HG03045 (cell line): ENCODE results near the gene TMEM231.
"Not testable (repeated sequence)": the region's sequence is repeated elsewhere in the genome, so short reads cannot be mapped to it uniquely, and the experiment has no call there.

ENCODE experiments used
- ATAC-seq: cut with Tn5 transposase; IDR thresholded peaks from one replicate; pipeline ENCODE4 v1.9.1; 2021; ENCODE audit warnings: mild to moderate bottlenecking, moderate library complexity; ENCODE audit not compliant: unreplicated experiment

TMEM231 gene

GRCh38 chr16:75567911-75568310, 11.9 kb upstream of the TMEM231 start:
- ATAC-seq = no peak

- ATAC-seq = peak; percentile 11
These were observed 10.8 kb upstream of the TMEM231 start for GRCh38 chr16:75566758-75567255.

- ATAC-seq = peak; percentile 79
These were observed 10.1 kb upstream of the TMEM231 start, which contains the start of gene GABARAPL2 for GRCh38 chr16:75566040-75566757. Gene GABARAPL2 (plus strand): TSS chr16:75566379. CDS start chr16:75566487, 108 bp downstream.

- peak; percentile 4 for ATAC-seq
These were observed 9.6 kb upstream of the TMEM231 start for GRCh38 chr16:75565640-75566039.

DNA sequence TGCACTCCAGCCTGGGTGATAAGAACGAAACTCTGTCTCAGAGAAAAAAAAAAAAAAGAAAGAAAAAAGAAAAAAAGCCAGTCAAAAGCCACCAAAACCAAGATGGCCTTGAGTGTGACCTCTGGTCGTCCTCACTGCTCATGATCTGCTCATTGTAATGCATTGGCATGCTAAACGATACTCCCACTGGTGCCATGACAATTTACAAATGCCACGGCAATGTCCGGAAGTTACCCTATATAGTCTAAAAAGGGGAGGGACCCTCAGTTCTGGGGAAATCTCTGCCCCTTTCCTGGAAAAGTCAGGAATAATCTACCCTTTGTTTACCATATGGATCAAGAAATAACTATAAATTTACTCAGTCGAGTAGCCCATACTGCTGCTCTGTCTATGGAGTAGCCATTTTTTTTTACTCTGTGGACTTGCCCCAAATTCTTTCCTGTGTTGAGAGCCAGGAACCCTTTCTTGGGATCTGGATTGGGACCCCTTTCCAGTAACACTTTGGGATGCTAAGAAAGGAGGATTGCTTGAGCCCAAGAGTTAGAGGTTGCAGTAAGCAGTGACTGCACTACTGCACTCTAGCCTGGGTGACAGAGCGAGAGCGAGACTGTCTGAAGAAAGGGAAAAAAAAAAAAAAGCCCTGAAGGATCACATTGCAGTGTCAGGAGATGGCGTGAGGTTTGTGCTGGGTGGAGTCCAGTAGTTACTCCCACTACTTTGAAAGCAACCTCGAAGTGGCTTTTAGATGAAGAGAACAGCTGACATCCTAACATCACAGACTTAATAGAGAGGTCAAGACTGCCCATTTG, 3.7 kb upstream of the TMEM231 start:
- ATAC-seq = no peak

DNA sequence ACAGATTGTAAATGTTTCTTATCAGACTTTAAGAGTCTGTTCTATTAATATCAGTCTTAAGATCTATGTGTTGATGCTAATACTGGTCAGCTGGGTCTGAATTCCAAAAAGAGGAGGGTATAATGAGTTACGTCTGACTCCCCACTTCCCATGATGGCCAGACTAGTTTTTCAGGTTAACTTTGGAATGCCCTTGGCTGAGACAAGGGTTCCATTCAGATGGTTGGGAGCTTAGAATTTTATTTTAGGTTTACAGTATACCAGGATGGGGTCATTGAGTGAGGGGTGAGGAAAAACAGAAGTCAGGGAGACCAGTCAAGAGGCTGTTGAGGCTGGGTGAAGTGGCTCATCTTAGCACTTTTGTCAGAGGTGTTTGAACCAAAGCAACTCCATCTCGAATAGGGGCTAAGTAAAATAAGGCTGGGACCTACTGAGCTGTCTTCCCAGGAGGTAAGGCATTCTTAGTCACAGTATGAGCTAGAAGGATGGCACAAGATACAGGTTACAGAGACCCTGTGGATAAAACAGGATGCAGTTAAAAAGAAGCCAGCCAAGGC, 2.9 kb upstream of the TMEM231 start:
- no peak for ATAC-seq

DNA sequence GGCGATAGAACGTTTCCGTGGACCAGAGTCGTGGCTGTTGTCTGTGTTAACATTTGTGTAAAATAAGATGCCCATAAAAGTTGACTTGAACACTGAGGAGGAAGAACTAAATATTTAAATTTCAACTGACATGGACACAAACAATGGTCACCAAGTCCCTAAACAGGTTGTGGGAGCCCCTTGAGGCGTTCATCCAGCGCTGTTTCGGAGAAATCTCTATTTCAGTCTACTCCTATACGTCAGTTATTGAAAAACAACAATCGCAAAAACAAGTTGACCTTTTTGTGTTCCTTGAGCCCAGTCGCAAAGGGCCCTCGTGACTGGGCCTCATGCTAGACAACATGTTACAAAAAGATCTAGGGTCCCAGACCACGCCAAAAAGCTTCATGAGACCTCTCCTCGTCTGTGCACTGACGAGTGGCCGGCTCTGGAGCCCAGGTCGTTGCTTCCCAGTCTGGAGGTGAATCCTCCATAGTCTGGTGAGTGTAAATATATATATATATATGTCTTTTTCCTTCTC, 439 bp upstream of the TMEM231 start:
- no peak for ATAC-seq

GRCh38 chr16:75555213-75555706, 792 bp downstream of the TMEM231 start:
- ATAC-seq = peak; percentile 17

DNA sequence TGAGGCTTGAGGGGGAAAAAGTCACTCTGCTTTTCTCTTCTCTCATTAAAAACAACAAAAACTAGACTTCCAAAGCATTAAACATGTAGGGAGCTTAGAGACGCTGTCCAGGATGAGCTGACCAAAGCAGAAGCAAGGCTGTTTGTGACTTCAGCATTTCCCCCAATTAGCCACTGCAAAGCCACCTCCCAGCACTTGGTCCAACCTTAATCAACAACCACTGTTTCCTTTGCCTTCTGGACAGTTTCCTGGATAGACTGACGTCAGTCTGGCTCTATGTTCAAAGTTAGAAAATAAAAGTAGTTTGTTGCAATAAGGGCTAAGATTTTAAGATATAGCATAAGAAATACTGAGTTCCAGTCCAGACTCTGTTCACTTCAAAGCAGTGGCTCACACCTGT, 3.1 kb downstream of the TMEM231 start:
- no peak for ATAC-seq

GRCh38 chr16:75550211-75550662, 5.8 kb downstream of the TMEM231 start:
- ATAC-seq = peak; percentile 77

DNA sequence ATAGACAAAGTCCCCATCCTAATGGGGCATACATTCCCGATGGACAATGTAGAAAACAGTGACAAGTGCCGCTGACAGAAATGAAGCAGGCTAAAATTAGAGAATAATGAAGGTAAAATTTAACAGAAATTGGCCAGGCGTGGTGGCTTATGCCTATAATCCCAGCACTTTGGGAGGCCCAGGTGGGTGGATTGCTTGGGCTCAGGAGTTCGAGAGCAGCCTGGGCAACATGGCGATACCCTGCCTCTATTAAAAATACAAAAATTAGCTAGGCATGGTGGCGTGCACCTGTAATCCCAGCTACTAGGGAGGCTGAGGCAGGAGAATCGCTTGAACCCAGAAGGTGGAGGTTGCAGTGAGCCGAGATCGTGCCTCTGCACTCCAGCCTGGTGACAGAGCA, 7.6 kb downstream of the TMEM231 start:
- ATAC-seq = not testable (repeated sequence)

- ATAC-seq = no peak
These were observed 9.8 kb downstream of the TMEM231 start for GRCh38 chr16:75546293-75546692.

DNA sequence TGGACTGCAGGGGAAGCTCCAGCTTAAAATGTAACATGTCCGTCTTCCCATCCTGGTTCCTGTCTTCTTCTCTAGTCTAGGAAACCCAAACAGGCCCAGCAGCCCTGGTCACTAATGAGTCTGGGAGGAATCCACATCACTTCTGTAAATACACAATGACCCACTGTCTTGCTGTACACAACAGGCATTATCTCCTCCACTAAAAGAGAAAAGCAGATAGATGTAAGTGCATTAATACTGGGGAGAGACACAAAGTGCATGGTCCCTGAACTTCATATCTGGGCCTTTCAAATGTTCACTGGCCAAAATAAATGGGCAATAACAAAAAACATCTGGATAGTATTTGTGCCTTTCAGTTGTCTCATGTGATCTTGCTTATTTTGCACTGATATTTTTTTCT, 10.2 kb downstream of the TMEM231 start:
- ATAC-seq = not testable (repeated sequence)

- not testable (repeated sequence) for ATAC-seq
These were observed 13.6 kb downstream of the TMEM231 start for GRCh38 chr16:75542462-75542861.

DNA sequence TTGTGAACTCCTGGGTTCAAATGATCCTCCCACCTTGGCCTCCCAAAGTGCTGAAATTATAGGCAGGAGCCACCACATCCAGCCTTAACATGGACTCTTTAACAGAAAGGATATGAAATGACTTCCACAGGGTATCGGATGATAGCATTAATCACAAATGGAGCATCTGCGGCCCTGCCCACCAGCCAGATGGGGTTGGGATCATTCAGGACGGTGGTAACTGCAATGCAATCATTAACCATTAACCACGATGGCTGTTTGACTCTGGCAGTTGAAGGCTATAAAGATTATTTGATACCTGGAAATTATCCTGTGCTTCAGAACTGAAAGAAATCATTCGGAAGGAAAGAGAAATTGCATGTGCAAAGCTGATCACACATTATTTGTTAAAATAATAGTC, 14.8 kb downstream of the TMEM231 start:
- no peak for ATAC-seq

DNA sequence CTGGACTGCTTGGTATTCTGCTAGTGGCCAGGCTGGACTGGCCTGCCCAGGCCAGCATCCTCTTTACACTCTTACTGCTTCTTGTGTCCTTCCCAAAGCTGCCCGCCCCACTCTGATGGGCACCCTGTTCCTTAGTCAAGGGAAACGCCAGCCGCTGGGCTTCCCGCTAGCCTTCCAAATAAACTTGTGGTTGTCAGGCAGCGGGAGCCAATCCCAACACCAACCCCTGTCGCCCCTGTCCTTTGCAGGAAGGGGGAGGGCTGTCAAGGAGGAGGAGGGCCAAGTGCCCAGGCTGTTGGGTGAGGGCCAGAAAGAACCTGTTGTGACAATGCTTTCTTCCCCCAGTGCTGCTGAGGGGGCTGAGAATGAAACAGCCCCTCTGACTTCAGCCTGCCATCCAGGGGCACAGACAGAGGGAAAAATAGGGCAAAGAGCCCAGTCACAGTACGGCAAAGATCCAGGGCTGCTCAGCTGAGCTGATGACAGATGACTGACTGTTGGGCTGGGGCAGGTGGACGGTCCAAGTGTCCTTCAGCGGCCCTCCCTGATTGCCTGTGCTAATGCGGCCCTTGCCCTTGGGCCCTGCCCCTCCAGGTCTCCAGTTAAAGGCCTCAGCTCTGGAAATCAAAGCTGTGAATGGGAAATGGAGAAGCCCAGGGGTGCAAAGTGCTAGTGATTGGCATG, 17.0 kb downstream of the TMEM231 start:
- ATAC-seq = not testable (repeated sequence)

- ATAC-seq = no peak
These were observed 18.3 kb downstream of the TMEM231 start for GRCh38 chr16:75537776-75538175.

- ATAC-seq = no peak
These were observed 20.2 kb downstream of the TMEM231 start, which contains the start of gene CHST5 for GRCh38 chr16:75535901-75536300. Gene CHST5 (minus strand): TSS chr16:75536108. CDS start chr16:75530384, 5,724 bp downstream.

- no peak for ATAC-seq
These were observed 20.7 kb downstream of the TMEM231 start for GRCh38 chr16:75535211-75535843.
